Glutamatergic neuron (in vitro differentiated cells): ENCODE data around the gene FOXR2. TPM values are rescaled to one million over a fixed set of nuclear protein-coding genes. Genes with fewer than 3 reads are reported as not detected.

Experiments used
- DNase-seq: peaks from one replicate; pipeline ENCODE4 v3.0.0; 2022
- H3K27ac Mint-ChIP-seq: one replicate; pipeline ENCODE4 v1.8.0; 2020; ENCODE audit warnings: mild to moderate bottlenecking, mixed read lengths, inconsistent platforms; ENCODE audit not compliant: unreplicated experiment
- H3K27me3 Mint-ChIP-seq: one replicate; pipeline ENCODE4 v1.8.0; 2020; ENCODE audit warnings: mild to moderate bottlenecking, moderate library complexity, mixed read lengths, inconsistent platforms; ENCODE audit not compliant: unreplicated experiment
- H3K36me3 Mint-ChIP-seq: one replicate; pipeline ENCODE4 v1.8.0; 2020; ENCODE audit warnings: mild to moderate bottlenecking, mixed read lengths, inconsistent platforms; ENCODE audit not compliant: unreplicated experiment
- H3K4me1 Mint-ChIP-seq: one replicate; pipeline ENCODE4 v1.8.0; 2020; ENCODE audit warnings: mild to moderate bottlenecking, low read depth, mixed read lengths, inconsistent platforms; ENCODE audit not compliant: unreplicated experiment
- H3K4me3 Mint-ChIP-seq: one replicate; pipeline ENCODE4 v1.8.0; 2020; ENCODE audit warnings: mild to moderate bottlenecking, mixed read lengths, inconsistent platforms; ENCODE audit not compliant: unreplicated experiment
- H3K9me3 Mint-ChIP-seq: one replicate; pipeline ENCODE4 v1.8.0; 2020; ENCODE audit warnings: mild to moderate bottlenecking, moderate library complexity, mixed read lengths, inconsistent platforms; ENCODE audit not compliant: unreplicated experiment
- total RNA-seq: library from RNA; stranded (reverse); fragmentation: NEBNext Ultra II Directional; extraction: Animal tissue kit (Norgen Biotek cat#: 25700); gene quantifications from one replicate; pipeline ENCODE4 v1.2.1, GENCODE V29; 2021; ENCODE audit not compliant: unreplicated experiment
- TF ChIP-seq, protein P1 (sequence below): fragments of 200-600 bp; sonication (generic); IDR thresholded peaks from one replicate; pipeline ENCODE4 v1.5.0; 2021; ENCODE audit not compliant: partially characterized antibody, unreplicated experiment

The FOXR2 gene
- total RNA-seq, 1 donor from 2014 or later: not detected

- Mint-ChIP-seq H3K27ac (no peak overlapping the region), H3K27me3 (no peaks in the 10 kb centered on the region), H3K4me3 (no peak overlapping the region), H3K36me3 (no peaks in the 10 kb centered on the region), H3K9me3 (no peaks in the 10 kb centered on the region), H3K4me1 (no peaks in the 10 kb centered on the region)
- no peak for DNase-seq
- TF ChIP-seq, protein P1, sequence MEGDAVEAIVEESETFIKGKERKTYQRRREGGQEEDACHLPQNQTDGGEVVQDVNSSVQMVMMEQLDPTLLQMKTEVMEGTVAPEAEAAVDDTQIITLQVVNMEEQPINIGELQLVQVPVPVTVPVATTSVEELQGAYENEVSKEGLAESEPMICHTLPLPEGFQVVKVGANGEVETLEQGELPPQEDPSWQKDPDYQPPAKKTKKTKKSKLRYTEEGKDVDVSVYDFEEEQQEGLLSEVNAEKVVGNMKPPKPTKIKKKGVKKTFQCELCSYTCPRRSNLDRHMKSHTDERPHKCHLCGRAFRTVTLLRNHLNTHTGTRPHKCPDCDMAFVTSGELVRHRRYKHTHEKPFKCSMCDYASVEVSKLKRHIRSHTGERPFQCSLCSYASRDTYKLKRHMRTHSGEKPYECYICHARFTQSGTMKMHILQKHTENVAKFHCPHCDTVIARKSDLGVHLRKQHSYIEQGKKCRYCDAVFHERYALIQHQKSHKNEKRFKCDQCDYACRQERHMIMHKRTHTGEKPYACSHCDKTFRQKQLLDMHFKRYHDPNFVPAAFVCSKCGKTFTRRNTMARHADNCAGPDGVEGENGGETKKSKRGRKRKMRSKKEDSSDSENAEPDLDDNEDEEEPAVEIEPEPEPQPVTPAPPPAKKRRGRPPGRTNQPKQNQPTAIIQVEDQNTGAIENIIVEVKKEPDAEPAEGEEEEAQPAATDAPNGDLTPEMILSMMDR: no peak
Observed at GRCh38 chrX:55640854-55641253, 17.7 kb downstream of the FOXR2 start.

DNA sequence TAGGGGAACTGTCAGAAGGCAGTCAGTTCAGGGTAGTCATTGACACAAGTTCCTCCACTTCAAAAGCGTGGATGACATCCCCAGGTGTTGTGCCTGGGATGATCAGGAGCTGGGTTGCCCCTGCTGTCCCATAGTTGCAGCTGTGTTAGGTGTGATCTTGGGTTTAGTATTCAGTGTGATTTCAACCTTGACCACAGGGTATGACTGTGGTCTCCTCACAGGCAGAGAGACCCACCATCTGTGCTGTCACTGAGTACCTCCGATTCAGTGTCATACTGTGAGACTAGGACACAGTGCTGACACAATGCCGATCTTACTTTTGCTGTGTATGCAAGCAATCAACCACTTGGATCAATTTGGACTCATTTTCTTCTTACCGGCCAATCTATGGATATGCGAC lies 25.2 kb downstream of the FOXR2 start:
- no peak for DNase-seq
- H3K4me1 Mint-ChIP-seq: no peaks in the 10 kb centered on the region
- H3K27ac Mint-ChIP-seq: no peak overlapping the region
- H3K4me3 Mint-ChIP-seq: no peak overlapping the region
- no peaks in the 10 kb centered on the region for H3K9me3 Mint-ChIP-seq
- no peaks in the 10 kb centered on the region for H3K36me3 Mint-ChIP-seq
- TF ChIP-seq, protein P1: no peak
- peaks cover 2% of the 10 kb centered on the region for H3K27me3 Mint-ChIP-seq

GRCh38 chrX:55659931-55660330 lies 36.7 kb downstream of the FOXR2 start:
- TF ChIP-seq, protein P1: no peak
- no peaks in the 10 kb centered on the region for H3K4me1 Mint-ChIP-seq
- H3K9me3 Mint-ChIP-seq: peaks cover 2% of the 10 kb centered on the region
- H3K4me3 Mint-ChIP-seq: no peak overlapping the region
- H3K27me3 Mint-ChIP-seq: peaks cover 2% of the 10 kb centered on the region
- DNase-seq: no peak
- H3K36me3 Mint-ChIP-seq: no peaks in the 10 kb centered on the region
- no peak overlapping the region for H3K27ac Mint-ChIP-seq

DNA sequence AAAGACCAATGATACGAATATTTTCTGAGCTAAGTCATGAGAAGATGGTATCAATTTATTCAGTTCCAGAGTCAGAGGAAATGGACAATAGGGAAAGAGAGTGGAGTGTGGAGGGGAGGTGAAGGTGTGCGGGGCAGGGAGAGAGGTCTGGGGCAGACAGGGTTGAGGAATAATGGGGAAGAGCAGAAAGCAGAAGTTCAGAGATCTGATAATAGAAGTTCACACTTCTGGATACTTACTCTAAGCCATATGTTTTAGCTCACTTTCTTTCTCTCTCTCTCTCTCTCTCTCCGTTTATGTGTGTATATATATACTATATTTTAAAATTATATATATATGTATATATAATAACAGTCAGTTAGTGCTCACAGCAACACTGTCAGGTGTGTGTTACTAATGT lies 40.4 kb downstream of the FOXR2 start:
- no peak overlapping the region for H3K4me3 Mint-ChIP-seq
- TF ChIP-seq, protein P1: no peak
- H3K27ac Mint-ChIP-seq: no peak overlapping the region
- no peaks in the 10 kb centered on the region for H3K36me3 Mint-ChIP-seq
- DNase-seq: no peak
- no peaks in the 10 kb centered on the region for H3K4me1 Mint-ChIP-seq
- peaks cover 2% of the 10 kb centered on the region for H3K27me3 Mint-ChIP-seq
- peaks cover 2% of the 10 kb centered on the region for H3K9me3 Mint-ChIP-seq

DNA sequence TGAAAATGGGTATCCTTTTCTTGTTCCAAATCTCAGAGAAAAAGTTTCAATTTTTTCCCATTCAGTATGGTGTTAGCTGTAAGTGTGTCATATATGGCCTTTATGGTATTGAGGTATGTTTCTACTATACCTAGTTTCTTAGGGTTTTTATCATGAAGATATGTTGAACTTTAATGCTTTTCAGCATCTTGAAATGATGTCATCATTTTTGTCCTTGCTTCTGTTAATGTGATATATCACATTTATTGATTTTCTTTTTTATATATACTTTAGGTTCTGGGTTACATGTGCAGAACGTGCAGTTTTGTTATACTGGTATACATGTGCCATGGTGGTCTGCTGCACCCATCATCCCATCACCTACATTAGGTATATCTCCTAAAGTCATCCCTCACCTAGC lies 44.9 kb downstream of the FOXR2 start:
- DNase-seq: no peak
- TF ChIP-seq, protein P1: no peak
- H3K36me3 Mint-ChIP-seq: no peaks in the 10 kb centered on the region
- peaks cover 2% of the 10 kb centered on the region for H3K27me3 Mint-ChIP-seq
- no peak overlapping the region for H3K27ac Mint-ChIP-seq
- no peak overlapping the region for H3K4me3 Mint-ChIP-seq
- H3K4me1 Mint-ChIP-seq: no peaks in the 10 kb centered on the region
- no peaks in the 10 kb centered on the region for H3K9me3 Mint-ChIP-seq

Other genes with a start within 250 kb of the FOXR2 start
- gene MAGEH1, start 171.3 kb upstream of the FOXR2 start, total RNA-seq: 29.8 TPM
- 2.7 TPM for gene USP51, start 133.6 kb upstream of the FOXR2 start, total RNA-seq
- 29.5 TPM for gene RRAGB, start 94.3 kb downstream of the FOXR2 start, total RNA-seq